SU-DHL-6 (cell line): Measurements from ENCODE around the gene AEBP1.

Source experiments
- H2AFZ ChIP-seq: fragments of 200-600 bp; sonication (generic); 2 replicates; pipeline ENCODE4 v1.6.1; 2014; ENCODE audit warnings: low read depth, mild to moderate bottlenecking, moderate library complexity, mixed read lengths, antibody characterized with exemption, low read length; ENCODE audit not compliant: severe bottlenecking
- H3F3A ChIP-seq: fragments of 200-600 bp; shearing (Covaris generic); 2 replicates; pipeline ENCODE4 v1.6.0; 2016; ENCODE audit warnings: antibody characterized with exemption, mild to moderate bottlenecking; ENCODE audit not compliant: insufficient read depth
- H3K27ac ChIP-seq: fragments of 200-600 bp; sonication (generic); 2 replicates; pipeline ENCODE4 v1.5.1; 2016; ENCODE audit warnings: low read depth, mild to moderate bottlenecking, low read length, moderate library complexity, mixed read lengths
- H3K27me3 ChIP-seq: fragments of 200-600 bp; sonication (generic), shearing (Covaris generic); 2 replicates; pipeline ENCODE4 v1.6.0; 2014; ENCODE audit warnings: mild to moderate bottlenecking, low read length
- H3K36me3 ChIP-seq: fragments of 200-600 bp; sonication (generic); 2 replicates; pipeline ENCODE4 v1.6.1; 2014; ENCODE audit warnings: mild to moderate bottlenecking, low read length, mixed read lengths
- H3K4me2 ChIP-seq: fragments of 300-600, 200-600 bp; shearing (Covaris generic), sonication (generic); 2 replicates; pipeline ENCODE4 v1.6.0; 2014; ENCODE audit warnings: low read length, low read depth, mild to moderate bottlenecking; ENCODE audit not compliant: poor library complexity, severe bottlenecking
- H3K4me3 ChIP-seq: fragments of 200-600 bp; sonication (generic); 2 replicates; pipeline ENCODE4 v1.5.1; 2014; ENCODE audit warnings: antibody characterized with exemption, low read length, mild to moderate bottlenecking, mixed read lengths; ENCODE audit not compliant: insufficient read depth, poor library complexity, severe bottlenecking
- H3K79me2 ChIP-seq: fragments of 200-600 bp; sonication (generic); 2 replicates; pipeline ENCODE4 v1.6.1; 2014; ENCODE audit warnings: mild to moderate bottlenecking, low read length, moderate library complexity; ENCODE audit not compliant: insufficient read depth
- H3K9ac ChIP-seq: fragments of 200-600 bp; sonication (generic); 2 replicates; pipeline ENCODE4 v1.7.0; 2014; ENCODE audit warnings: mild to moderate bottlenecking, low read length
- H3K9me2 ChIP-seq: fragments of 200-600 bp; sonication (generic); replicated peaks from 2 replicates; pipeline ENCODE4 v1.6.1; 2014; ENCODE audit warnings: low read length; ENCODE audit not compliant: insufficient read depth
- H3K9me3 ChIP-seq: fragments of 200-600 bp; sonication (generic); 2 replicates; pipeline ENCODE4 v1.6.1; 2014; ENCODE audit warnings: low read length, mixed read lengths; ENCODE audit not compliant: insufficient read depth
- H4K20me1 ChIP-seq: fragments of 200-600 bp; sonication (generic); 2 replicates; pipeline ENCODE4 v1.6.1; 2014; ENCODE audit warnings: low read depth, mild to moderate bottlenecking, antibody characterized with exemption, low read length, moderate library complexity, mixed read lengths
- CTCF ChIP-seq: fragments of 200-600 bp; sonication (generic); IDR thresholded peaks from one replicate; pipeline ENCODE4 v1.5.1; 2017; ENCODE audit warnings: antibody characterized with exemption, mild to moderate bottlenecking, low read length, moderate library complexity; ENCODE audit not compliant: insufficient read depth, poor library complexity, severe bottlenecking
- EZH2phosphoT487 ChIP-seq: fragments of 200-600 bp; sonication (generic), shearing (Covaris generic); conservative IDR thresholded peaks from 2 replicates; pipeline ENCODE4 v1.6.1; 2018; ENCODE audit warnings: mild to moderate bottlenecking, antibody characterized with exemption, low read length, moderate library complexity, mixed read lengths

AEBP1 gene

GRCh38 chr7:44076101-44076895, 27.8 kb upstream of the AEBP1 start:
- Histone ChIP-seq H3K79me2 (peaks cover 6% of the 10 kb centered on the region; the same call in 1 of the 2 replicates), H4K20me1 (no peaks in the 10 kb centered on the region), H3K27me3 (no peaks in the 10 kb centered on the region), H2AFZ (no peak overlapping the region), H3F3A (peaks cover 3% of the 10 kb centered on the region), H3K36me3 (no peaks in the 10 kb centered on the region), H3K9ac (no peak overlapping the region), H3K9me2 (no peaks in the 10 kb centered on the region), H3K9me3 (no peaks in the 10 kb centered on the region), H3K27ac (no peak overlapping the region), H3K4me2 (no peak overlapping the region), H3K4me3 (no peak overlapping the region)
- TF ChIP-seq EZH2phosphoT487 (no peak), CTCF (no peak)

GRCh38 chr7:44077061-44077460, 27.1 kb upstream of the AEBP1 start:
- Histone ChIP-seq H3K27me3 (no peaks in the 10 kb centered on the region), H4K20me1 (no peaks in the 10 kb centered on the region), H3K9ac (no peak overlapping the region), H3K9me2 (no peaks in the 10 kb centered on the region), H3K9me3 (no peaks in the 10 kb centered on the region), H3K79me2 (peaks cover 9% of the 10 kb centered on the region; the same call in 1 of the 2 replicates), H3K27ac (no peak overlapping the region), H3K4me3 (no peak overlapping the region), H2AFZ (no peak overlapping the region), H3K4me2 (no peak overlapping the region), H3K36me3 (no peaks in the 10 kb centered on the region), H3F3A (peaks cover 6% of the 10 kb centered on the region)
- no peak for TF ChIP-seq EZH2phosphoT487
- TF ChIP-seq CTCF, result no peak

GRCh38 chr7:44077681-44078091, 26.5 kb upstream of the AEBP1 start:
- no peak overlapping the region for H3K4me3 ChIP-seq
- H3K9me3 ChIP-seq, result no peaks in the 10 kb centered on the region
- TF ChIP-seq EZH2phosphoT487 (no peak), CTCF (no peak)
- H3K9ac ChIP-seq, result no peak overlapping the region
- H3K27me3 ChIP-seq, result no peaks in the 10 kb centered on the region
- no peaks in the 10 kb centered on the region for H3K9me2 ChIP-seq
- peaks cover 9% of the 10 kb centered on the region; the same call in 1 of the 2 replicates for H3K79me2 ChIP-seq
- peaks cover 6% of the 10 kb centered on the region for H3F3A ChIP-seq
- H4K20me1 ChIP-seq, result no peaks in the 10 kb centered on the region
- H3K4me2 ChIP-seq, result no peak overlapping the region
- no peak overlapping the region for H3K27ac ChIP-seq
- no peaks in the 10 kb centered on the region for H3K36me3 ChIP-seq
- H2AFZ ChIP-seq, result no peak overlapping the region
